ENCODE data around the gene CEP41. TPM values are rescaled to one million over a fixed set of nuclear protein-coding genes. Genes with fewer than 3 reads are reported as not detected.
"Not testable (repeated sequence)": the region's sequence is repeated elsewhere in the genome, so short reads cannot be mapped to it uniquely, and the experiment has no call there.

The CEP41 gene
- polyA plus RNA-seq, 3 donors, result 2.9 to 8.5 (median 7.2) TPM

- H3K27me3 ChIP-seq (ENCODE audit: control insufficient read depth in 2 of 2, insufficient read depth in 2 of 2, low read length in 2 of 2), result no peaks in the 10 kb centered on the region
- no peaks in the 10 kb centered on the region for H3K36me3 ChIP-seq (replicated peaks in 1 of 2; ENCODE audit: control insufficient read depth in 1 of 2, insufficient read depth in 2 of 2, low read length in 2 of 2)
- Mint-ChIP-seq H3K4me1 (peaks cover 7% of the 10 kb centered on the region), H3K4me3 (no peak overlapping the region), H3K36me3 (peaks cover 0 to 1% of the 10 kb centered on the region in 2 donors), H3K27me3 (ENCODE audit: low read depth in 3 of 3) (peaks cover 0 to 5% (median 3%) of the 10 kb centered on the region in 3 donors), H3K27ac (no peak overlapping the region), H3K9me3 (peaks cover 5 to 13% (median 9%) of the 10 kb centered on the region in 7 donors)
- H3K9ac ChIP-seq (ENCODE audit: insufficient read depth, low read length, poor library complexity, severe bottlenecking), result no peak overlapping the region
- no peaks in the 10 kb centered on the region for H4K20me1 ChIP-seq (ENCODE audit: insufficient read depth, low read length)
- no CpG with 5 or more reads among the region's 2 CpGs for WGBS (ENCODE audit: insufficient coverage)
- no peaks in the 10 kb centered on the region for H3K4me1 ChIP-seq (ENCODE audit: control insufficient read depth in 1 of 2, insufficient read depth in 2 of 2, low read length in 2 of 2)
- intact Hi-C loops (cut with micrococcal nuclease), result no loop called here
- no peak overlapping the region for H3K27ac ChIP-seq (ENCODE audit: low read depth in 1 of 2, low read length in 2 of 2)
- H3K4me3 ChIP-seq (replicated peaks in 1 of 3; ENCODE audit: low read depth in 2 of 3, low read length in 3 of 3), result no peak overlapping the region
- no peak for TF ChIP-seq CTCF (IDR thresholded peaks at IDR 0.05)
- H3K79me2 ChIP-seq (ENCODE audit: insufficient read depth, low read length), result no peaks in the 10 kb centered on the region
- H3K9me3 ChIP-seq (replicated peaks in 1 of 2; ENCODE audit: control insufficient read depth in 1 of 2, insufficient read depth in 1 of 2, low read length in 2 of 2), result peaks cover 6 to 7% of the 10 kb centered on the region in 2 donors
- H3K4me2 ChIP-seq (replicated peaks; ENCODE audit: extremely low read depth, low read length, poor library complexity, severe bottlenecking), result no peak overlapping the region
- no peak for DNase-seq
- H2AFZ ChIP-seq (ENCODE audit: insufficient read depth, low read depth, low read length, poor library complexity, severe bottlenecking), result no peak overlapping the region
Measured at GRCh38 chr7:130454959-130455358, 14.1 kb upstream of the CEP41 start.

GRCh38 chr7:130452951-130453350, 12.1 kb upstream of the CEP41 start:
- no peaks in the 10 kb centered on the region for H3K36me3 Mint-ChIP-seq
- H3K4me1 ChIP-seq (ENCODE audit: control insufficient read depth in 1 of 2, insufficient read depth in 2 of 2, low read length in 2 of 2), result no peaks in the 10 kb centered on the region
- H3K27ac Mint-ChIP-seq, result no peak overlapping the region
- TF ChIP-seq CTCF (IDR thresholded peaks at IDR 0.05), result no peak
- peaks cover 0 to 7% (median 5%) of the 10 kb centered on the region in 3 donors for H3K27me3 Mint-ChIP-seq (ENCODE audit: low read depth in 3 of 3)
- H3K36me3 ChIP-seq (replicated peaks in 1 of 2; ENCODE audit: control insufficient read depth in 1 of 2, insufficient read depth in 2 of 2, low read length in 2 of 2), result no peaks in the 10 kb centered on the region
- H3K9me3 Mint-ChIP-seq, result peaks cover 2 to 12% (median 5%) of the 10 kb centered on the region in 7 donors
- H3K9ac ChIP-seq (ENCODE audit: insufficient read depth, low read length, poor library complexity, severe bottlenecking), result no peak overlapping the region
- H3K79me2 ChIP-seq (ENCODE audit: insufficient read depth, low read length), result no peaks in the 10 kb centered on the region
- no peaks in the 10 kb centered on the region for H3K9me3 ChIP-seq (replicated peaks in 1 of 2; ENCODE audit: control insufficient read depth in 1 of 2, insufficient read depth in 1 of 2, low read length in 2 of 2)
- no peaks in the 10 kb centered on the region for H3K4me1 Mint-ChIP-seq
- no peak overlapping the region for H3K4me2 ChIP-seq (replicated peaks; ENCODE audit: extremely low read depth, low read length, poor library complexity, severe bottlenecking)
- H3K4me3 ChIP-seq (replicated peaks in 1 of 3; ENCODE audit: low read depth in 2 of 3, low read length in 3 of 3), result no peak overlapping the region
- 100% methylated on average over 3 of the region's 3 CpGs for WGBS (ENCODE audit: insufficient coverage)
- no peaks in the 10 kb centered on the region for H3K27me3 ChIP-seq (ENCODE audit: control insufficient read depth in 2 of 2, insufficient read depth in 2 of 2, low read length in 2 of 2)
- no peak for DNase-seq
- intact Hi-C loops (cut with micrococcal nuclease), result no loop called here
- H4K20me1 ChIP-seq (ENCODE audit: insufficient read depth, low read length), result no peaks in the 10 kb centered on the region
- H3K4me3 Mint-ChIP-seq, result no peak overlapping the region
- H2AFZ ChIP-seq (ENCODE audit: insufficient read depth, low read depth, low read length, poor library complexity, severe bottlenecking), result no peak overlapping the region
- H3K27ac ChIP-seq (ENCODE audit: low read depth in 1 of 2, low read length in 2 of 2), result no peak overlapping the region

GRCh38 chr7:130451344-130451743, 10.5 kb upstream of the CEP41 start:
- H3K27me3 Mint-ChIP-seq (ENCODE audit: low read depth in 3 of 3); H3K4me3 ChIP-seq (replicated peaks in 1 of 3; ENCODE audit: low read depth in 2 of 3, low read length in 3 of 3); H3K9ac ChIP-seq (ENCODE audit: insufficient read depth, low read length, poor library complexity, severe bottlenecking); H3K4me1 Mint-ChIP-seq; H2AFZ ChIP-seq (ENCODE audit: insufficient read depth, low read depth, low read length, poor library complexity, severe bottlenecking); H3K79me2 ChIP-seq (ENCODE audit: insufficient read depth, low read length); H3K36me3 ChIP-seq (replicated peaks in 1 of 2; ENCODE audit: control insufficient read depth in 1 of 2, insufficient read depth in 2 of 2, low read length in 2 of 2); H3K27ac Mint-ChIP-seq; H3K4me3 Mint-ChIP-seq; H3K4me2 ChIP-seq (replicated peaks; ENCODE audit: extremely low read depth, low read length, poor library complexity, severe bottlenecking); H3K9me3 ChIP-seq (replicated peaks in 1 of 2; ENCODE audit: control insufficient read depth in 1 of 2, insufficient read depth in 1 of 2, low read length in 2 of 2); H3K27me3 ChIP-seq (ENCODE audit: control insufficient read depth in 2 of 2, insufficient read depth in 2 of 2, low read length in 2 of 2); DNase-seq; intact Hi-C loops (cut with micrococcal nuclease); H4K20me1 ChIP-seq (ENCODE audit: insufficient read depth, low read length); H3K4me1 ChIP-seq (ENCODE audit: control insufficient read depth in 1 of 2, insufficient read depth in 2 of 2, low read length in 2 of 2); H3K27ac ChIP-seq (ENCODE audit: low read depth in 1 of 2, low read length in 2 of 2); H3K36me3 Mint-ChIP-seq: not testable (repeated sequence)
- 100% methylated on average over 2 of the region's 3 CpGs for WGBS (ENCODE audit: insufficient coverage)
- H3K9me3 Mint-ChIP-seq, result peaks cover 2 to 18% (median 5%) of the 10 kb centered on the region in 7 donors

Data from CD14-positive monocyte (primary cell).